A549 (cell line): ENCODE results near the gene TRIP10.

Source experiments
- CHD2 ChIP-seq: fragments of 150-350 bp; IDR thresholded peaks from 2 replicates; pipeline ENCODE4 v1.6.1; 2014; ENCODE audit warnings: low read length; ENCODE audit not compliant: partially characterized antibody
- CHD4 ChIP-seq: fragments of 200-600 bp; sonication (generic); IDR thresholded peaks from 2 replicates; pipeline ENCODE4 v1.6.1; 2016; ENCODE audit warnings: antibody characterized with exemption, mild to moderate bottlenecking, borderline replicate concordance
- EHMT2 ChIP-seq: fragments of 200-600 bp; sonication (generic); IDR thresholded peaks from 2 replicates; pipeline ENCODE4 v1.6.1; 2016; ENCODE audit warnings: antibody characterized with exemption, low read depth, mild to moderate bottlenecking, moderate library complexity
- HOXB13 ChIP-seq: fragments of 250-450 bp; sonication (Bioruptor Pico); IDR thresholded peaks from 2 replicates; pipeline ENCODE4 v1.5.0; 2020; ENCODE audit warnings: low read depth, mild to moderate bottlenecking, moderate library complexity
- POLR2A ChIP-seq: IDR thresholded peaks from 2 replicates; pipeline ENCODE4 v1.6.1; 2012; ENCODE audit warnings: mild to moderate bottlenecking, low read length
- POLR2AphosphoS2 ChIP-seq: conservative IDR thresholded peaks from 2 replicates; pipeline ENCODE4 v1.6.1; 2012; ENCODE audit warnings: low read length, improper control_type of control experiment, inconsistent platforms
- RAD21 ChIP-seq, 2 experiments: fragments of >200 bp in 1 of 2; sonication (Bioruptor Twin) in 1 of 2; formaldehyde crosslinking in 1 of 2; IDR thresholded peaks in 1 of 2; conservative IDR thresholded peaks in 1 of 2; 2 replicates in 1 of 2; 3 replicates in 1 of 2; pipeline ENCODE4 v1.6.1; 2012 to 2018; ENCODE audit warnings: inconsistent platforms in 1 of 2
- RARB ChIP-seq: fragments of 250-450 bp; sonication (Bioruptor Pico); IDR thresholded peaks from 2 replicates; pipeline ENCODE4 v1.8.0; 2021; ENCODE audit warnings: mild to moderate bottlenecking, moderate library complexity
- TF ChIP-seq, protein P1 (sequence below): fragments of >200 bp; sonication (Bioruptor Twin); formaldehyde crosslinking; IDR thresholded peaks from 3 replicates; pipeline ENCODE4 v1.5.1; 2016
- TF ChIP-seq, protein P2 (sequence below): IDR thresholded peaks from 2 replicates; pipeline ENCODE4 v1.6.1; 2012

DNA sequence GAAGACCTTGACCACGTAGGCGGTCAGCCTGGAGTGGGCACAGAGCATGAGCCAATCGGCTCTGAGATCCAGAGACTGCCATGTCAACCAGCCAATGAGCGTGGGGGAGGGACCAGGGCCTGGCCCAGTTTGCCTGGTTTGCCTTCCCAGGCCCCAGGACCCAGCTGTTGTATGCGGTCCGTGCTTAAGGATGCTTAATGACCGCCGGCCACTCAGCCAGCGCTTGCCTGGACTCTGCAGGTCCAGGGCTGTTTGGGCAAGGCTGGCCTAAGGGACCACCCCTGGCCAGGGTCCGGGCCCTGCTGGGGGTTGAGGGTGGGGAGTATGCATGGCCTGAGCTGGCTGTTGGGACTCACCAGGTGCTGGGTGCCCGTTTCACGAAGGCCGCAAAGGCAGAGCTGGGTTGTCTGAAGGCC is 46.4 kb upstream of the TRIP10 start:
- TF ChIP-seq, protein P1, sequence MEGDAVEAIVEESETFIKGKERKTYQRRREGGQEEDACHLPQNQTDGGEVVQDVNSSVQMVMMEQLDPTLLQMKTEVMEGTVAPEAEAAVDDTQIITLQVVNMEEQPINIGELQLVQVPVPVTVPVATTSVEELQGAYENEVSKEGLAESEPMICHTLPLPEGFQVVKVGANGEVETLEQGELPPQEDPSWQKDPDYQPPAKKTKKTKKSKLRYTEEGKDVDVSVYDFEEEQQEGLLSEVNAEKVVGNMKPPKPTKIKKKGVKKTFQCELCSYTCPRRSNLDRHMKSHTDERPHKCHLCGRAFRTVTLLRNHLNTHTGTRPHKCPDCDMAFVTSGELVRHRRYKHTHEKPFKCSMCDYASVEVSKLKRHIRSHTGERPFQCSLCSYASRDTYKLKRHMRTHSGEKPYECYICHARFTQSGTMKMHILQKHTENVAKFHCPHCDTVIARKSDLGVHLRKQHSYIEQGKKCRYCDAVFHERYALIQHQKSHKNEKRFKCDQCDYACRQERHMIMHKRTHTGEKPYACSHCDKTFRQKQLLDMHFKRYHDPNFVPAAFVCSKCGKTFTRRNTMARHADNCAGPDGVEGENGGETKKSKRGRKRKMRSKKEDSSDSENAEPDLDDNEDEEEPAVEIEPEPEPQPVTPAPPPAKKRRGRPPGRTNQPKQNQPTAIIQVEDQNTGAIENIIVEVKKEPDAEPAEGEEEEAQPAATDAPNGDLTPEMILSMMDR = no peak
- TF ChIP-seq, protein P2, sequence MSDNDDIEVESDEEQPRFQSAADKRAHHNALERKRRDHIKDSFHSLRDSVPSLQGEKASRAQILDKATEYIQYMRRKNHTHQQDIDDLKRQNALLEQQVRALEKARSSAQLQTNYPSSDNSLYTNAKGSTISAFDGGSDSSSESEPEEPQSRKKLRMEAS = no peak
- TF ChIP-seq EHMT2 = no peak
- TF ChIP-seq POLR2AphosphoS2 = no peak
- TF ChIP-seq HOXB13 = no peak
- no peak for TF ChIP-seq CHD2
- TF ChIP-seq RAD21 (conservative IDR thresholded peaks at IDR 0.05 in 1 of 2, IDR thresholded peaks at IDR 0.05 in 1 of 2) = no peak
- TF ChIP-seq CHD4 = no peak
- TF ChIP-seq POLR2A = no peak
- no peak for TF ChIP-seq RARB (CRISPR knock-in tag)
